GM18517 (cell line): Measurements from ENCODE around the gene PCDHGB5.
"Not testable (repeated sequence)": the region's sequence is repeated elsewhere in the genome, so short reads cannot be mapped to it uniquely, and the experiment has no call there.

Experiments used
- ATAC-seq: cut with Tn5 transposase; IDR thresholded peaks from one replicate; pipeline ENCODE4 v1.9.1; 2021; ENCODE audit warnings: mild to moderate bottlenecking, moderate library complexity; ENCODE audit not compliant: unreplicated experiment

The PCDHGB5 gene

DNA sequence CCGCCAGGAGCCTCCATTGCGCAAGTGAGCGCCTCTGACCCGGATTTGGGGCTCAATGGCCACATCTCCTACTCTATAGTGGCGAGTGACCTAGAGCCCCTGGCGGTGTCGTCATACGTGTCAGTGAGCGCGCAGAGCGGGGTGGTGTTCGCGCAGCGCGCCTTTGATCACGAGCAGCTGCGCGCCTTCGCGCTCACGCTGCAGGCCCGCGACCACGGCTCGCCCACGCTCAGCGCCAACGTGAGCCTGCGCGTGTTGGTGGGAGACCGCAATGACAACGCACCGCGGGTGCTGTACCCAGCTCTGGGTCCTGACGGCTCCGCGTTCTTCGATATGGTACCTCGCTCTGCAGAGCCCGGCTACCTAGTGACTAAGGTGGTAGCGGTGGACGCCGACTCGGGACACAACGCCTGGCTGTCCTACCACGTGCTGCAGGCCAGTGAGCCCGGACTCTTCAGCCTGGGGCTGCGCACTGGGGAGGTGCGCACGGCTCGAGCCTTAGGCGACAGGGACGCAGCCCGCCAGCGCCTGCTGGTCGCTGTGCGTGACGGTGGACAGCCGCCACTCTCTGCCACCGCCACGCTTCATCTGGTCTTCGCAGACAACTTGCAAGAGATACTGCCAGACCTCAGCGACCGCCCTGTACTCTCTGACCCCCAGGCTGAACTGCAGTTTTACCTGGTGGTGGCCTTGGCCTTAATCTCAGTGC lies 12.0 kb downstream of the PCDHGB5 start:
- ATAC-seq: no peak

DNA sequence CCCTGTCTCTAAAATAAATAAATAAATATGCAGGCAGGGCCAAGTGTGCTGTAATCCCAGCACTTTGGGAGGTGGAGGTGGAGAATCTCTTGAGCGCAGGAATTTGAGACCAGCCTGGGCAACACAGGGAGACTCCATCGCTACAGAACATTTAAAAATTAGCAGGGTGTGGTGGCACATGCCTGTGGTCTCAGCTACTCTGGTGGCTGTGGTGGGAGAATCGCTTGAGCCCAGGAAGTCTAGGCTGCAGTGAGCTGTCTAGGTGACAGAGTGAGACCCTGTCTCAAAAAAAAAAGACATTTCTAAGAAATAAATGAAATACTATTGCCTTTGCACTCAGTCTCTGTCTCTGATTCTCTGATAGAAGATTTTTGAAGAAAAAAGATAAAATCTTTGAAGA lies 13.8 kb downstream of the PCDHGB5 start:
- ATAC-seq: no peak

DNA sequence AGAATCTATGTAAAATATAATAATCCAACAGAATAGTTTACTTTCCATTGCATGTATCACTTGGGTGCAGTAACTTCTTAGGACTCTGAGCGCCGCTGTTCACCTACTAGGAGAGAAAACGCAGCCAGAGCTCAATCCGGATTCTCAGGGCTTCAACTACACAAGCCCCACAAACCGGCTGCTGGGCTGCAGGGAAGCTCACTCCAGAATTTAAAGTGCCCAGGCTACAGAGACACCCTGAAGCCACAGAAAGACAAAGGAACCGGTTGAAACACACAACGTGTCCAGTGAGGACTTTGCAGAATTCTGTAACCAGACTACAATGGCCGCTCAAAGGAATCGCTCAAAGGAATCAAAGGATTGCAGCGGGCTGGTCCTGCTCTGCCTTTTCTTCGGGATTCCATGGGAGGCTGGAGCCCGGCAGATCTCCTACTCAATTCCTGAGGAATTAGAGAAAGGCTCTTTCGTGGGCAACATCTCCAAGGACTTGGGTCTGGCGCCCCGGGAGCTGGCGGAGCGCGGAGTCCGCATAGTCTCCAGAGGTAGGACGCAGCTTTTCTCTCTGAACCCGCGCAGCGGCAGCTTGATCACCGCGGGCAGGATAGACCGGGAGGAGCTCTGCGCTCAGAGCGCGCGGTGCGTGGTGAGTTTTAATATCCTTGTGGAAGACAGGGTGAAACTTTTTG lies 15.2 kb downstream of the PCDHGB5 start, which contains the start of gene PCDHGA10:
PCDHGA10 (plus strand) TSS at position 134 of the 686 bp plus-strand sequence; CDS start at position 323, 189 bp downstream.
- ATAC-seq: peak; percentile 79

DNA sequence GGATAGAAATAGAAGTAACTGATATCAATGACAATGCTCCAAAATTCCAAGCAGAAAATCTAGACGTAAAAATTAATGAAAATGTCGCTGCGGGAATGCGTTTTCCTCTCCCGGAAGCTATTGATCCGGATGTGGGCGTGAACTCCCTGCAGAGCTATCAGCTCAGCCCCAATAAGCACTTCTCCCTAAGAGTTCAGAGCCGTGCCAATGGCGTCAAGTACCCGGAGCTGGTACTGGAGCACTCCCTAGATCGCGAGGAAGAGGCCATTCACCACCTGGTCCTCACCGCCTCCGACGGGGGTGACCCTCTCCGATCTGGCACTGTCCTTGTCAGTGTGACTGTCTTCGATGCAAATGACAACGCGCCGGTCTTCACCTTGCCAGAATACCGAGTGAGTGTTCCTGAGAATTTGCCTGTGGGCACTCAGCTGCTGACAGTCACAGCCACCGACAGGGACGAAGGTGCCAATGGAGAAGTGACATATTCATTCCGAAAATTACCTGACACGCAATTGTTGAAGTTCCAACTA lies 15.9 kb downstream of the PCDHGB5 start:
- ATAC-seq: no peak

DNA sequence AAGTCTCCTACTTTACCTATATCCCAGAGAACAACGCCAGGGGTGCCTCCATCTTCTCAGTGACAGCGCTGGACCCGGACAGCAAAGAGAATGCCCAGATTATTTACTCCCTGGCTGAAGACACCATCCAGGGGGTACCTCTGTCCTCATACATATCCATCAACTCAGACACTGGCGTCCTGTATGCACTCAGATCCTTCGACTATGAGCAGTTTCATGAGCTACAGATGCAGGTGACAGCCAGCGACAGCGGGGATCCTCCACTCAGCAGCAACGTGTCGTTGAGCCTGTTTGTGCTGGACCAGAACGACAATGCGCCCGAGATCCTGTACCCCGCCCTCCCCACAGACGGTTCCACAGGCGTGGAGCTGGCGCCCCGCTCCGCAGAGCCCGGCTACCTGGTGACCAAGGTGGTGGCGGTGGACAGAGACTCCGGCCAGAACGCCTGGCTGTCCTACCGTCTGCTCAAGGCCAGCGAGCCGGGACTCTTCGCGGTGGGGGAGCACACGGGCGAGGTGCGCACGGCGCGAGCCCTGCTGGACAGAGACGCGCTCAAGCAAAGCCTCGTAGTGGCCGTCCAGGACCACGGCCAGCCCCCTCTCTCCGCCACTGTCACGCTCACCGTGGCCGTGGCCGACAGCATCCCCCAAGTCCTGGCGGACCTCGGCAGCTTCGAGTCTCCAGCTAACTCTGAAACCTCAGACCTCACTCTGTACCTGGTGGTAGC lies 17.0 kb downstream of the PCDHGB5 start:
- ATAC-seq: not testable (repeated sequence)

DNA sequence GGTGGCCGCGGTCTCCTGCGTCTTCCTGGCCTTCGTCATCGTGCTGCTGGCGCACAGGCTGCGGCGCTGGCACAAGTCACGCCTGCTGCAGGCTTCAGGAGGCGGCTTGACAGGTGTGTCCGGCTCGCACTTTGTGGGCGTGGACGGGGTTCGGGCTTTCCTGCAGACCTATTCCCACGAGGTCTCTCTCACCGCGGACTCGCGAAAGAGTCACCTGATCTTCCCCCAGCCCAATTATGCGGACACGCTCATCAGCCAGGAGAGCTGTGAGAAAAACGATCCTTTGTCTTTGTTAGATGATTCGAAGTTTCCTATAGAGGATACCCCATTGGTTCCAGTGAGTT lies 17.5 kb downstream of the PCDHGB5 start:
- ATAC-seq: not testable (repeated sequence)

DNA sequence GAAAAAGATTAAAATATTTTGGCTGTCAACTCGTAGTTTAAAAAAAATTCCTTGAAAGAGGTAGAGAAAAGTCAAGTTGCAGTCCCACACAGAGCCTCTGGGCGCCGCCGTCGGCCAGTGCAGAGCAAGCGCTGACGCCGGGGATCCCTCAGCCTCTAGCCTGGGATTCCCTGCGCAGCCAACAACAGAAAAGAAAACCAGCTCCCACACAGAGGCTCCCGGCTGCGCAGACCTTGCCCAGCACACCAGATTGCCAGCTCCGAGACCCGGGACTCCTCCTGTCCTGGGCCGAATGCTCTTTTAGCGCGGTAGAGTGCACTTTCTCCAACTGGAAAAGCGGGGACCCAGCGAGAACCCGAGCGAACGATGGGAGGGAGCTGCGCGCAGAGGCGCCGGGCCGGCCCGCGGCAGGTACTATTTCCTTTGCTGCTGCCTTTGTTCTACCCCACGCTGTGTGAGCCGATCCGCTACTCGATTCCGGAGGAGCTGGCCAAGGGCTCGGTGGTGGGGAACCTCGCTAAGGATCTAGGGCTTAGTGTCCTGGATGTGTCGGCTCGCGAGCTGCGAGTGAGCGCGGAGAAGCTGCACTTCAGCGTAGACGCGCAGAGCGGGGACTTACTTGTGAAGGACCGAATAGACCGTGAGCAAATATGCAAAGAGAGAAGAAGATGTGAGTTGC lies 19.9 kb downstream of the PCDHGB5 start, which contains the start of gene PCDHGB7:
PCDHGB7 (plus strand) TSS at position 184 of the 679 bp plus-strand sequence; CDS start at position 367, 183 bp downstream.
- ATAC-seq: peak; percentile 76

DNA sequence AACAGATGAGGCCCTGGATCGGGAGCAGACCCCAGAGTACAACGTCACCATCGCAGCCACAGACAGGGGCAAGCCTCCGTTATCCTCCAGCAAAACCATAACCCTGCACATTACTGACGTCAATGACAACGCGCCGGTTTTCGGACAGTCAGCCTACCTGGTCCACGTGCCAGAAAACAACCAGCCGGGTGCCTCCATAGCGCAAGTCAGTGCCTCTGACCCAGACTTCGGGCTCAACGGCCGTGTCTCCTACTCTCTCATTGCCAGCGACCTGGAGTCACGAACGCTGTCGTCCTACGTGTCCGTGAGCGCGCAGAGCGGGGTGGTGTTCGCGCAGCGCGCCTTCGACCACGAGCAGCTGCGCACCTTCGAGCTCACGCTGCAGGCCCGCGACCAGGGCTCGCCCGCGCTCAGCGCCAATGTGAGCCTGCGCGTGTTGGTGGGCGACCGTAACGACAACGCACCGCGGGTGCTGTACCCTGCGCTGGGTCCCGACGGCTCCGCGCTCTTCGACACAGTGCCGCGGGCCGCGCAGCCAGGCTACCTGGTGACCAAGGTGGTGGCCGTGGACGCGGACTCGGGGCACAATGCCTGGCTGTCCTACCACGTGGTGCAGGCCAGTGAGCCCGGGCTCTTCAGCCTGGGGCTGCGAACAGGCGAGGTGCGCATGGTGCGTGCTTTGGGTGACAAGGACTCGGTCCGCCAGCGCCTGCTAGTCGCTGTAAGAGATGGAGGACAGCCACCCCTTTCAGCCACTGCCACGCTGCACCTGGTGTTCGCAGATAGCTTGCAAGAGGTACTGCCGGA lies 21.5 kb downstream of the PCDHGB5 start:
- no peak for ATAC-seq

DNA sequence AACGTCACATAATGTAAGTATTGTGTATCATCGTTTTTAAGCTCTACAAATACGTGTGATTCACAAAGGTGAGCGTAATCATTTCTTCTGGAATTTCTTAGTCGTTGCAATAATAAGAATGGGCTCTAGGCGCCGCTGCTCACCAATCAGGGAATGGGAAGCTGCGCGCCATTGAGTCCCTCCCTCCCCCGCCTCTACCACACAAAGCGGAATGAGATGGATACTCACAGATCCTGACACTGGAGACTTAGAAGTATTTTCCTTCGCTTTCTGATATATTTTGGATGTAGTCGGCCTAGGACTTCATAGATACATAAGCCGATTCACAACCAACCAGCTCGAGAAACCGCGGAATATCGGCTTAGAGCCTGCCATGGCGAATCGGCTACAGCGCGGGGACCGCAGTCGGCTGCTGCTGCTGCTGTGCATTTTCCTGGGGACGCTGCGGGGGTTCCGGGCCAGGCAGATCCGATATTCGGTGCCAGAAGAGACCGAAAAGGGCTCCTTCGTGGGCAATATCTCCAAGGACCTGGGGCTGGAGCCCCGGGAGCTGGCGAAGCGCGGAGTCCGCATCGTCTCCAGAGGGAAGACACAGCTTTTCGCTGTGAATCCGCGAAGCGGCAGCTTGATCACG lies 23.2 kb downstream of the PCDHGB5 start, which contains the start of gene PCDHGA11:
PCDHGA11 (plus strand) TSS at position 197 of the 634 bp plus-strand sequence; CDS start at position 374, 177 bp downstream.
- ATAC-seq: no peak

DNA sequence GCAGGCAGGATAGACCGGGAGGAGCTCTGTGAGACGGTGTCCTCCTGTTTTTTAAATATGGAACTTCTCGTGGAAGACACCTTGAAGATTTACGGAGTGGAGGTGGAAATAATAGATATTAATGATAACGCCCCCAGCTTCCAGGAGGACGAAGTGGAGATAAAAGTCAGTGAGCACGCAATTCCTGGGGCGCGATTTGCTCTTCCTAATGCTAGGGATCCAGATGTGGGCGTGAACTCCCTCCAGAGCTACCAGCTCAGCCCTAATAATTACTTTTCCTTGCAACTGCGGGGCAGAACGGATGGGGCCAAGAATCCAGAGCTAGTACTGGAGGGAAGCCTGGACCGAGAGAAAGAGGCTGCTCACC lies 23.7 kb downstream of the PCDHGB5 start:
- no peak for ATAC-seq

DNA sequence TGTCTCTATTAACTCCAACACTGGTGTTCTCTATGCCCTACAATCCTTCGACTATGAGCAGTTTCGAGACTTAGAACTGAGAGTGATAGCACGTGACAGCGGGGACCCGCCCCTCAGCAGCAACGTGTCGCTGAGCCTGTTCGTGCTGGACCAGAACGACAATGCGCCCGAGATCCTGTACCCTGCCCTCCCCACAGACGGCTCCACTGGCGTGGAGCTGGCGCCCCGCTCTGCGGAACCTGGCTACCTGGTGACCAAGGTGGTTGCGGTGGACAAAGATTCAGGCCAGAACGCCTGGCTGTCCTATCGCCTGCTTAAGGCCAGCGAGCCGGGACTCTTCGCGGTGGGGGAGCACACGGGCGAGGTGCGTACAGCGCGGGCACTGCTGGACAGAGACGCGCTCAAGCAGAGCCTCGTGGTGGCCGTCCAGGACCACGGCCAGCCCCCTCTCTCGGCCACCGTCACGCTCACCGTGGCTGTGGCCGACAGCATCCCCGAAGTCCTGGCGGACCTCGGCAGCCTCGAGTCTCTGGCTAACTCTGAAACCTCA lies 25.1 kb downstream of the PCDHGB5 start:
- ATAC-seq: no peak

DNA sequence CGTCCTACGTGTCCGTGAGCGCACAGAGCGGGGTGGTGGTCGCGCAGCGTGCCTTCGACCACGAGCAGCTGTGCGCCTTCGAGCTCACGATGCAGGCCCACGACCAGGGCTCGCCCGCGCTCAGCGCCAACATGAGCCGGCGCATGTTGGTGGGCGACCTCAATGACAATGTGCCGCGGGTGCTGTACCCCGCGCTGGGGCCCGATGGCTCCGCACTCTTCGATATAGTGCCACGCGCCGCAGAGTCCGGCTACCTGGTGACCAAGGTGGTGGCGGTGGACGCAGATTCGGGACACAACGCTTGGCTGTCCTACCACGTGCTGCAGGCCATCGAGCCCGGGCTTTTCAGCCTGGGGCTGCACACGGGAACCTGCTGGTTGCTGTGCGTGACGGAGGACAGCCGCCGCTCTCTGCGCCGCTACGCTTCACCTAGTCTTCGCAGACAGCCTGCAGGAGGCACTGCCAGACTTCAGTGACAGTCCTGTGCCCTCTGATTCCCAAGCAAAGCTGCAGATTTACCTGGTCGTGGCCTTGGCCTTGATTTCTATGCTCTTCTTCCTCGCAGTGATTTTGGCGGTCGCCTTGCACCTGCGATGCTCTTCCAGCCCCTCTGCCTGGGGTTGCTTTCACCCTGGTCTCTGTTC lies 30.2 kb downstream of the PCDHGB5 start:
- no peak for ATAC-seq

DNA sequence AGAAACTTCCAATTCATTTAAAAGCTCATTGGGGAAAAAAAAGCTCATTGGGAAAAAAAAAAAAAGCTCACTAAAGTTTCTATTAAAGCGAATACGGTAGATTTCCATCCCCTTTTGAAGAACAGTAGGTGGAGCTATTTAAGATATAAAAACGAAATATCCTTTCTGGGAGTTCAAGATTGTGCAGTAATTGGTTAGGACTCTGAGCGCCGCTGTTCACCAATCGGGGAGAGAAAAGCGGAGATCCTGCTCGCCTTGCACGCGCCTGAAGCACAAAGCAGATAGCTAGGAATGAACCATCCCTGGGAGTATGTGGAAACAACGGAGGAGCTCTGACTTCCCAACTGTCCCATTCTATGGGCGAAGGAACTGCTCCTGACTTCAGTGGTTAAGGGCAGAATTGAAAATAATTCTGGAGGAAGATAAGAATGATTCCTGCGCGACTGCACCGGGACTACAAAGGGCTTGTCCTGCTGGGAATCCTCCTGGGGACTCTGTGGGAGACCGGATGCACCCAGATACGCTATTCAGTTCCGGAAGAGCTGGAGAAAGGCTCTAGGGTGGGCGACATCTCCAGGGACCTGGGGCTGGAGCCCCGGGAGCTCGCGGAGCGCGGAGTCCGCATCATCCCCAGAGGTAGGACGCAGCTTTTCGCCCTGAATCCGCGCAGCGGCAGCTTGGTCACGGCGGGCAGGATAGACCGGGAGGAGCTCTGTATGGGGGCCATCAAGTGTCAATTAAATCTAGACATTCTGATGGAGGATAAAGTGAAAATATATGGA lies 32.8 kb downstream of the PCDHGB5 start, which contains the start of gene PCDHGA12:
PCDHGA12 (plus strand) TSS at position 176 of the 782 bp plus-strand sequence; CDS start at position 429, 253 bp downstream.
- ATAC-seq: no peak

DNA sequence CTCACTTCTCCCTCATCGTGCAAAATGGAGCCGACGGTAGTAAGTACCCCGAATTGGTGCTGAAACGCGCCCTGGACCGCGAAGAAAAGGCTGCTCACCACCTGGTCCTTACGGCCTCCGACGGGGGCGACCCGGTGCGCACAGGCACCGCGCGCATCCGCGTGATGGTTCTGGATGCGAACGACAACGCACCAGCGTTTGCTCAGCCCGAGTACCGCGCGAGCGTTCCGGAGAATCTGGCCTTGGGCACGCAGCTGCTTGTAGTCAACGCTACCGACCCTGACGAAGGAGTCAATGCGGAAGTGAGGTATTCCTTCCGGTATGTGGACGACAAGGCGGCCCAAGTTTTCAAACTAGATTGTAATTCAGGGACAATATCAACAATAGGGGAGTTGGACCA lies 33.5 kb downstream of the PCDHGB5 start:
- no peak for ATAC-seq

DNA sequence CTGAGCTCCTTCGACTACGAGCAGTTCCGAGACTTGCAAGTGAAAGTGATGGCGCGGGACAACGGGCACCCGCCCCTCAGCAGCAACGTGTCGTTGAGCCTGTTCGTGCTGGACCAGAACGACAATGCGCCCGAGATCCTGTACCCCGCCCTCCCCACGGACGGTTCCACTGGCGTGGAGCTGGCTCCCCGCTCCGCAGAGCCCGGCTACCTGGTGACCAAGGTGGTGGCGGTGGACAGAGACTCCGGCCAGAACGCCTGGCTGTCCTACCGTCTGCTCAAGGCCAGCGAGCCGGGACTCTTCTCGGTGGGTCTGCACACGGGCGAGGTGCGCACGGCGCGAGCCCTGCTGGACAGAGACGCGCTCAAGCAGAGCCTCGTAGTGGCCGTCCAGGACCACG lies 34.6 kb downstream of the PCDHGB5 start:
- not testable (repeated sequence) for ATAC-seq

DNA sequence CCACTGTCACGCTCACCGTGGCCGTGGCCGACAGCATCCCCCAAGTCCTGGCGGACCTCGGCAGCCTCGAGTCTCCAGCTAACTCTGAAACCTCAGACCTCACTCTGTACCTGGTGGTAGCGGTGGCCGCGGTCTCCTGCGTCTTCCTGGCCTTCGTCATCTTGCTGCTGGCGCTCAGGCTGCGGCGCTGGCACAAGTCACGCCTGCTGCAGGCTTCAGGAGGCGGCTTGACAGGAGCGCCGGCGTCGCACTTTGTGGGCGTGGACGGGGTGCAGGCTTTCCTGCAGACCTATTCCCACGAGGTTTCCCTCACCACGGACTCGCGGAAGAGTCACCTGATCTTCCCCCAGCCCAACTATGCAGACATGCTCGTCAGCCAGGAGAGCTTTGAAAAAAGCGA lies 35.0 kb downstream of the PCDHGB5 start:
- ATAC-seq: not testable (repeated sequence)

DNA sequence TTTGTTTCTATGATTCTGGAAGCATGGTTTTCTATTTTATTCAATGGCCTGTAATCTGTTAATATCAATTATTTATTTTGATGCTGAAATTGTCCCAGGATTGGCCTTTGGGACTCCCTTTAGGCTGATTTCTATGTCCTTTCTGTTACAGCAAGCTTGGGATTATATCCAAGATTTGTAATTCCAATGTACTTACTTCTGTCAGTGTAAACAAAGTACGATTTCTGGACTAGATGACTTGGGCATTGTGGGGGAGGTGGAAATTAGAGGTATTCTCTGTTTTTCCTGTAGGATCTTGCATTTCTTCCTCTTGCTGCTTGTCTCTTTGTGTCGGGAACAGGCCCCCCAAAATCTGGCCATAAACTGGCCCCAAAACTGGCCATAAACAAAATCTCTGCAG lies 36.3 kb downstream of the PCDHGB5 start:
- ATAC-seq: no peak

DNA sequence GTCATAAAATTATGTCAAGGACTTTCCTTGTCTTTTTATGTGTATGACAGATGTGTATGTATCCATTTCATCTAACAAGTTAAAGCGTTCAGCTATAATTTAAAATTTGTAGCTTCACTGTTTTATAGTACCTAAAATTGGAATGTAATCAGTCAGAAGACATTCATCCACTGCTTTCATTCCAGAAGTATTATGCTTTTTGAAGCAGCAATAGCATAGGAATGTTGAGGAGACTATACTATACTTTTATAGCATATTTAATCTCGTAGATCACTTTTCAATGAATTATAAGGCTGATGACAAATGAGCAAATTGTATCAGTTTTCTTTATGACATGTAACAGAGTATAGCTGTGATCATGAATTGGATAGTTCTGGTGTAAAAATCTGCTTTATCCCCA lies 39.5 kb downstream of the PCDHGB5 start:
- no peak for ATAC-seq
